GM12801 (cell line): ENCODE measurements around the gene C12orf50.

Experiments used
- CTCF ChIP-seq: IDR thresholded peaks from one replicate; pipeline ENCODE4 v1.5.1; 2011; ENCODE audit warnings: control low read depth; ENCODE audit not compliant: insufficient read length; ENCODE audit errors: extremely low read depth

C12orf50 gene

GRCh38 chr12:88052686-88053085, 23.5 kb upstream of the C12orf50 start:
- TF ChIP-seq CTCF: no peak

GRCh38 chr12:88044035-88044434, 14.8 kb upstream of the C12orf50 start:
- no peak for TF ChIP-seq CTCF

- TF ChIP-seq CTCF: no peak
Observed at GRCh38 chr12:88037770-88038169, 8.6 kb upstream of the C12orf50 start.

GRCh38 chr12:88036353-88036965, 7.3 kb upstream of the C12orf50 start:
- TF ChIP-seq CTCF: no peak

GRCh38 chr12:88035907-88036289, 6.7 kb upstream of the C12orf50 start:
- no peak for TF ChIP-seq CTCF

GRCh38 chr12:88035271-88035906, 6.2 kb upstream of the C12orf50 start:
- no peak for TF ChIP-seq CTCF

- TF ChIP-seq CTCF: no peak
Observed at GRCh38 chr12:88026196-88026595, 3.0 kb downstream of the C12orf50 start.

- TF ChIP-seq CTCF: no peak
Observed at GRCh38 chr12:88017964-88018363, 11.2 kb downstream of the C12orf50 start.
